Suprapubic skin (tissue), 4 donors: Measurements from ENCODE around the gene IRAG1. TPM values are rescaled to one million over a fixed set of nuclear protein-coding genes. Genes with fewer than 3 reads are reported as not detected.
A peak's percentile ranks its signal among the peaks of the same experiment; 100 is the strongest.

ENCODE experiments used
- DNase-seq, 2 donors: peaks; one replicate each; pipeline ENCODE4 v3.0.0-alpha.2; 2019; ENCODE audit warnings: low spot score in 2 of 2
- H3K27ac ChIP-seq: fragments of 200-600 bp; sonication (generic); one replicate; pipeline ENCODE4 v1.5.1; 2019
- H3K27me3 ChIP-seq: fragments of 200-600 bp; sonication (generic); one replicate; pipeline ENCODE4 v1.5.1; 2019
- H3K36me3 ChIP-seq: fragments of 200-600 bp; sonication (generic); one replicate; pipeline ENCODE4 v1.5.1; 2019
- H3K4me1 ChIP-seq: fragments of 200-600 bp; sonication (generic); one replicate; pipeline ENCODE4 v1.5.1; 2019
- H3K4me3 ChIP-seq: fragments of 200-600 bp; sonication (generic); one replicate; pipeline ENCODE4 v1.5.1; 2019; ENCODE audit warnings: mild to moderate bottlenecking
- H3K9me3 ChIP-seq: fragments of 200-600 bp; sonication (generic); one replicate; pipeline ENCODE4 v1.5.1; 2019
- EP300 ChIP-seq: sonication (generic); formaldehyde crosslinking; IDR thresholded peaks from one replicate; pipeline ENCODE4 v1.6.1; 2017; ENCODE audit warnings: antibody characterized with exemption
- POLR2A ChIP-seq, 2 donors: fragments of 450-650 bp; IDR thresholded peaks; one replicate each; pipeline ENCODE4 v1.6.1; 2017; ENCODE audit warnings: antibody characterized with exemption in 2 of 2, mild to moderate bottlenecking in 2 of 2, moderate library complexity in 2 of 2
- POLR2AphosphoS5 ChIP-seq, 3 donors: sonication (generic); formaldehyde crosslinking; IDR thresholded peaks; one replicate each; pipeline ENCODE4 v1.6.1; 2017; ENCODE audit warnings: antibody characterized with exemption in 3 of 3
- WGBS: methylation state at CpG from one replicate; pipeline ENCODE4 v1.1.5; 2018; 5-methylcytosine and 5-hydroxymethylcytosine counted together
- total RNA-seq, 4 donors: library from RNA; depleted of rRNA; stranded (reverse); fragments of >200 nt; gene quantifications; one replicate each; pipeline ENCODE4 v1.1.0, GENCODE V29; 2016
- TF ChIP-seq, protein P1 (sequence below), 2 donors: fragments of 200-600 bp in 1 of 2; fragments of 450-650 bp in 1 of 2; sonication (generic) in 1 of 2; IDR thresholded peaks; one replicate each; pipeline ENCODE4 v1.5.1; 2016 to 2019; ENCODE audit warnings: antibody characterized with exemption in 2 of 2, mild to moderate bottlenecking in 1 of 2, moderate library complexity in 1 of 2

IRAG1 gene
- total RNA-seq, 4 donors from 2014 or later, result 2.9 to 4.6 (median 4.2) TPM

DNA sequence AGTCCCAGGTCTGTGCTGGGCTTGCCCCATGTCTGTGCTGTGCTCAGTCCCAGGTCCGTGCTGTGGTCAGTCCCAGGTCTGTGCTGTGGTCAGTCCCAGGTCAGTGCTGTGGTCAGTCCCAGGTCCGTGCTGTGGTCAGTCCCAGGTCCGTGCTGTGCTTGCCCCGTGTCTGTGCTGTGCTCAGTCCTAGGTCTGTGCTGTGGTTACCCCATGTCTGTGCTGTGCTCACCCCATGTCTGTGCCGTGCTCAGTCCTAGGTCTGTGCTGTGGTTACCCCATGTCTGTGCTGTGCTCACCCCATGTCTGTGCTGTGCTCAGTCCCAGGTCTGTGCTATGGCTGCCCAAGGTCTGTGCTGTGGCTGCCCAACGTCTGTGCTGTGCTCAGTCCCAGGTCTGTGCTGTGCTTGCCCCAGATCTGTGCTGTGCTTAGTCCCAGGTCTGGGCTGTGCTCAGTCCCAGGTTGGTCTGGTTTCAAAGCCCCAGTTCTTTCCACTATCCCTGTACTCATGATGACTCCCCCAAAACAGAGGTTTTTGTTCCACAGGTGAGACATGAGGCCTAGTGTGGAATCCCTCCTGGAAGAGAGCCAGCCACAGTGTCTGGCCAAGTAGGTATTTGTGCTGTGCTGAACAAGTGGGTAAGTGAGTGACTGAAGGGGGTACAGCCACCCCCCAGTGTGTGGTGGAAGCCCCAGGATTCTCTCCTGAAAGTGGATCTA, 34.8 kb downstream of the IRAG1 start:
- H3K27ac ChIP-seq, result peak overlapping the region; percentile 85
- TF ChIP-seq POLR2A (IDR thresholded peaks at IDR 0.05) (no peak), EP300 (no peak), POLR2AphosphoS5 (IDR thresholded peaks at IDR 0.05) (no peak)
- TF ChIP-seq, protein P1, sequence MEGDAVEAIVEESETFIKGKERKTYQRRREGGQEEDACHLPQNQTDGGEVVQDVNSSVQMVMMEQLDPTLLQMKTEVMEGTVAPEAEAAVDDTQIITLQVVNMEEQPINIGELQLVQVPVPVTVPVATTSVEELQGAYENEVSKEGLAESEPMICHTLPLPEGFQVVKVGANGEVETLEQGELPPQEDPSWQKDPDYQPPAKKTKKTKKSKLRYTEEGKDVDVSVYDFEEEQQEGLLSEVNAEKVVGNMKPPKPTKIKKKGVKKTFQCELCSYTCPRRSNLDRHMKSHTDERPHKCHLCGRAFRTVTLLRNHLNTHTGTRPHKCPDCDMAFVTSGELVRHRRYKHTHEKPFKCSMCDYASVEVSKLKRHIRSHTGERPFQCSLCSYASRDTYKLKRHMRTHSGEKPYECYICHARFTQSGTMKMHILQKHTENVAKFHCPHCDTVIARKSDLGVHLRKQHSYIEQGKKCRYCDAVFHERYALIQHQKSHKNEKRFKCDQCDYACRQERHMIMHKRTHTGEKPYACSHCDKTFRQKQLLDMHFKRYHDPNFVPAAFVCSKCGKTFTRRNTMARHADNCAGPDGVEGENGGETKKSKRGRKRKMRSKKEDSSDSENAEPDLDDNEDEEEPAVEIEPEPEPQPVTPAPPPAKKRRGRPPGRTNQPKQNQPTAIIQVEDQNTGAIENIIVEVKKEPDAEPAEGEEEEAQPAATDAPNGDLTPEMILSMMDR (IDR thresholded peaks at IDR 0.05), result no peak
- H3K27me3 ChIP-seq, result no peaks in the 10 kb centered on the region
- no peaks in the 10 kb centered on the region for H3K36me3 ChIP-seq
- WGBS, result 82% methylated on average over 3 of the region's 6 CpGs
- no peak overlapping the region for H3K4me3 ChIP-seq
- DNase-seq, result no peak
- peaks cover 62% of the 10 kb centered on the region for H3K4me1 ChIP-seq
- no peaks in the 10 kb centered on the region for H3K9me3 ChIP-seq

DNA sequence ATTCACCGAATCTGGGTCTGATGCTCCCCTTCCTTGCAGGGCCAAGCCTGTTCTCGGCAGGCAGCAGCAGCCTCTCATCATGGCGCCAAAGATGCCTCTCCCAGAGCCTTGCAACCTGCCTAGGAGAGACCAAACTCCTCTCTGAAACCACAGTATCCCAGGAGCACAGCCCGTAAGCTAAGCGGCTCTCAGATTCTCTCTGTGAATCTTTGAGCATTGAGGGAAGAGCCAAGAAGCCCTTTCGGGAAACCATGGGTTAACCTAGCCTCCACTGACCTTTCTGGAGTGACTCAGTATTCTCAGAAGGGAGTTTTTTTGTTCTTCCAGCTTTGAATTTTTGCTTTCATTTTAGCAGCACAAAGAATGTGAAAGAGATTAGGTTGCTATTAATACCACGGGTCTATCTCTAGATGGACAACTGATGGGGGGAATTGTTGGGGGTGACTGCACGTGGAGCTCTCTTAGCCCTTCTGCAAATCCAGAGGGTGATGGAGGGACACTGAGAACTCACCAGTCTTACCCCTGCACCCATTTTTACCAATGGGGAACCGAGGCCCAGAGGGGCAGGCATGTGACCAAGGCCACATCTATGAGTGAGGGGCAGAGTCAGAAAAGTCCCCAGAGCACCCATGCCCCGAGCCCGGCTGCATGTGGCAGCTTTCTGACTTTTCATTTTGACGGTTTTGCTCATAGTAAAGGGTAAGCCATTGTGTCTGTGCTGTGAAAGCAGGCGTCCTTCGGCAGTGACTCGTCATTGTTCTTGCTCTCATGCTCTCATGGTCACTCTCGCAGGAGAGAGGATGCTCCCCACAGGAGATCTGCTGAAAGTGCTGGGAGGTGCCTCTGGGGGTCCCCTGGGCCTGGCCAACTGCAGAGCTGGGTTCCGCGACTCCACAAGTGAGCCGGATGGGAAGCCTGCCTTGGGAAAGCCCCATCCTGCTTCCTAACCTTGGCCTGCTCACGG, 36.0 kb downstream of the IRAG1 start:
- DNase-seq, result no peak

DNA sequence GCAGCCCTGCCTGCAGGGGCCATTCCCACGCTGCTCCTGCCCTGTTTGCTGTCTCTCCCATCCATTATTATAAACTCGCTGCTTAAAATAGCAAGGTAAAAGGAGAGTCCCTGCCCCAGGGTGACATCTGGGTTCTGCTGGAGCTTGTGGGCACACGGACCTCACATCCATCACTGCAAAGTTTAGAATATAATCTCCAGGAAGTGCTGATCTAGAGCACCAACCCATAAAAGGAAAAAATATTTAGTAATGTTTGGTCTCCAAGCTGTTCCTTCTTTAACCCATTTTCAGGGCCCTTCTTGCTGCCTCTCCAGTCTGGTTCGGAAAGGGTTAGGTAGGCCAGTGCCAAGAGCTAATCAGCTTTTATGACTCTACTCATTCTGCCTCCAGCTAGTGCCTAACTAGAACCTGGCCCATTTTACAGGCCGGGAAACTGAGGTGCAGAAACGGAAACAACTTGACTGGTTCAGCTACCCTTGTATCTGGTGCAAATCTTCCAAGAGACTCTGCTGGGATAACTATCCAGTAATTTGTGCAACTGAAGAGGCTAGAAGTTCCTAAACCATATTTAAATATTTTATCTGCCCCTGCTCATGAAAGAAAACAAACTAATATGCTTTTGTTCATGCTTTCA, 37.5 kb downstream of the IRAG1 start:
- H3K27ac ChIP-seq, result no peak overlapping the region
- peaks cover 74% of the 10 kb centered on the region for H3K4me1 ChIP-seq
- no peaks in the 10 kb centered on the region for H3K27me3 ChIP-seq
- 45% methylated on average over 6 of the region's 6 CpGs for WGBS
- H3K4me3 ChIP-seq, result no peak overlapping the region
- no peaks in the 10 kb centered on the region for H3K36me3 ChIP-seq
- TF ChIP-seq, protein P1 (IDR thresholded peaks at IDR 0.05), result no peak
- TF ChIP-seq POLR2AphosphoS5 (IDR thresholded peaks at IDR 0.05), result no peak
- TF ChIP-seq POLR2A (IDR thresholded peaks at IDR 0.05), result no peak
- TF ChIP-seq EP300, result no peak
- no peak for DNase-seq
- no peaks in the 10 kb centered on the region for H3K9me3 ChIP-seq

More for the DNA sequence above, 36.0 kb downstream of the IRAG1 start:
- TF ChIP-seq EP300 (no peak), POLR2A (IDR thresholded peaks at IDR 0.05) (no peak), POLR2AphosphoS5 (IDR thresholded peaks at IDR 0.05) (no peak)
- TF ChIP-seq, protein P1 (IDR thresholded peaks at IDR 0.05), result no peak
- 40% methylated on average over 15 of the region's 20 CpGs for WGBS
- H3K27me3 ChIP-seq, result no peaks in the 10 kb centered on the region
- H3K9me3 ChIP-seq, result no peaks in the 10 kb centered on the region
- peak overlapping the region; percentile 85 for H3K27ac ChIP-seq
- no peaks in the 10 kb centered on the region for H3K36me3 ChIP-seq
- no peak overlapping the region for H3K4me3 ChIP-seq
- H3K4me1 ChIP-seq, result peaks cover 74% of the 10 kb centered on the region

GRCh38 chr11:10655227-10655626, 38.3 kb downstream of the IRAG1 start:
- Histone ChIP-seq H3K36me3 (no peaks in the 10 kb centered on the region), H3K4me3 (no peak overlapping the region), H3K4me1 (peaks cover 72% of the 10 kb centered on the region), H3K27ac (peak overlapping the region; percentile 8), H3K9me3 (no peaks in the 10 kb centered on the region), H3K27me3 (no peaks in the 10 kb centered on the region)
- 56% methylated on average over 4 of the region's 4 CpGs for WGBS
- no peak for DNase-seq
- no peak for TF ChIP-seq POLR2A (IDR thresholded peaks at IDR 0.05)

DNA sequence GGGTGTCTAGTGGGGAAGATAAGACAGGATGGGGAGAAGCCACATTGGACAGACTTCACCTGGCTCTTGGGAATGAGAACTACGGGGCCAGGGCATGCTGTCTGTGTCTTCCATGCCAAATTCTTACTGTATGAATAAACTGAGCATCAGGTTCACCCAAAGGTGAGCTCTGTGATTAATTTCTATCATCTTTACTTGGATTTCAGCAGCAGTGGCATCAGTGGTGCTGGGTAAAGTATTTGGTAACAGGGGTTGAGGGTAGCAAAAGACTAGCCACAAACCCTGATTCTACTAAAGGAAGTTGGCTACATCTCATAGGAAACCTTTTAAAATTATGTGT, 38.8 kb downstream of the IRAG1 start:
- WGBS, result 50% methylated on average over 1 of the region's 1 CpG

More for the DNA sequence above, 38.8 kb downstream of the IRAG1 start:
- H3K27ac ChIP-seq, result peak overlapping the region; percentile 8
- DNase-seq, result no peak
- peaks cover 67% of the 10 kb centered on the region for H3K4me1 ChIP-seq
- TF ChIP-seq, protein P1 (IDR thresholded peaks at IDR 0.05), result no peak
- TF ChIP-seq EP300 (no peak), POLR2A (IDR thresholded peaks at IDR 0.05) (no peak), POLR2AphosphoS5 (IDR thresholded peaks at IDR 0.05) (no peak)
- H3K9me3 ChIP-seq, result no peaks in the 10 kb centered on the region
- no peak overlapping the region for H3K4me3 ChIP-seq
- H3K27me3 ChIP-seq, result no peaks in the 10 kb centered on the region
- H3K36me3 ChIP-seq, result no peaks in the 10 kb centered on the region
